ENCODE data around the gene DUSP1.

DUSP1 gene

DNA sequence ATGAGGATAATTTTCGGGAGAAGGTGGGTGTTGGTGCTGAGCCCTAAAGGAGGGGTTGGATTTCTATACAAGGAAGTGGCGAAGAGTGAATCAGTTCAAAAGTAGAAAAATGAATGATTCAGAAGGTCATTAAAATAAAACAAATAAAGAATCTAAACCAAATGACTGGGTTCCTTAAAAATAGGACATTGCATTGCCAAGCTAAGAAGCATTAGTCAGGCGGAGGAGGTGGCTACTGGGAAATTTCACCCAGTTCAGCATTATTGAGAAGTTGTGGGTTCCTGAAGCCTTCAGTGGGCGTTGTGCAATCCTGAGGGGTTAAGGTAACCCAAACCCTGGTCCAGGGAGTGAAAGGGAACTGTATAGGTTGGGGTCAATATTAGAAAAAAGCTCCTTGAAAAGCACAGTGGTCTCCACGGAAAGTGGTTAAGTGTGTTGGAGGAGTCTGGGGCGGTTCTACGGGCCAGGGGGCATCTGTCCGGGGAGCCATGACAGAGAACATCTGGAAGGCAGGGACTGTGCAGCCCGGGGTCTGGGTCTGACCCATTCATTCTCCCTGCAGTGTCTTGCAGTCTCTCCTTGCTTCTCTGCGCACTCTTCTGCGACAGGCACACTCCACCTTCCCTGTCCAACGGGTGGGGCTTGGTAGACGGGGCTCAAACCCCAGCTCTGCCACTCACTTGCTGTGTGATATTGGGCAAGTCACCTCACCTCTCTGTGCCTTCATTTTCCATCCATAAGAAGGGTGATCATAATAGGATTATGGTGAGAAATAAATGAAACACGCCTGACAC is 27.6 kb upstream of the DUSP1 start:
- TF ChIP-seq, protein P1, sequence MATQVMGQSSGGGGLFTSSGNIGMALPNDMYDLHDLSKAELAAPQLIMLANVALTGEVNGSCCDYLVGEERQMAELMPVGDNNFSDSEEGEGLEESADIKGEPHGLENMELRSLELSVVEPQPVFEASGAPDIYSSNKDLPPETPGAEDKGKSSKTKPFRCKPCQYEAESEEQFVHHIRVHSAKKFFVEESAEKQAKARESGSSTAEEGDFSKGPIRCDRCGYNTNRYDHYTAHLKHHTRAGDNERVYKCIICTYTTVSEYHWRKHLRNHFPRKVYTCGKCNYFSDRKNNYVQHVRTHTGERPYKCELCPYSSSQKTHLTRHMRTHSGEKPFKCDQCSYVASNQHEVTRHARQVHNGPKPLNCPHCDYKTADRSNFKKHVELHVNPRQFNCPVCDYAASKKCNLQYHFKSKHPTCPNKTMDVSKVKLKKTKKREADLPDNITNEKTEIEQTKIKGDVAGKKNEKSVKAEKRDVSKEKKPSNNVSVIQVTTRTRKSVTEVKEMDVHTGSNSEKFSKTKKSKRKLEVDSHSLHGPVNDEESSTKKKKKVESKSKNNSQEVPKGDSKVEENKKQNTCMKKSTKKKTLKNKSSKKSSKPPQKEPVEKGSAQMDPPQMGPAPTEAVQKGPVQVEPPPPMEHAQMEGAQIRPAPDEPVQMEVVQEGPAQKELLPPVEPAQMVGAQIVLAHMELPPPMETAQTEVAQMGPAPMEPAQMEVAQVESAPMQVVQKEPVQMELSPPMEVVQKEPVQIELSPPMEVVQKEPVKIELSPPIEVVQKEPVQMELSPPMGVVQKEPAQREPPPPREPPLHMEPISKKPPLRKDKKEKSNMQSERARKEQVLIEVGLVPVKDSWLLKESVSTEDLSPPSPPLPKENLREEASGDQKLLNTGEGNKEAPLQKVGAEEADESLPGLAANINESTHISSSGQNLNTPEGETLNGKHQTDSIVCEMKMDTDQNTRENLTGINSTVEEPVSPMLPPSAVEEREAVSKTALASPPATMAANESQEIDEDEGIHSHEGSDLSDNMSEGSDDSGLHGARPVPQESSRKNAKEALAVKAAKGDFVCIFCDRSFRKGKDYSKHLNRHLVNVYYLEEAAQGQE (IDR thresholded peaks at IDR 0.05; ENCODE audit: insufficient read depth in 1 of 2, low read depth in 2 of 2, low read length in 2 of 2): no peak

DNA sequence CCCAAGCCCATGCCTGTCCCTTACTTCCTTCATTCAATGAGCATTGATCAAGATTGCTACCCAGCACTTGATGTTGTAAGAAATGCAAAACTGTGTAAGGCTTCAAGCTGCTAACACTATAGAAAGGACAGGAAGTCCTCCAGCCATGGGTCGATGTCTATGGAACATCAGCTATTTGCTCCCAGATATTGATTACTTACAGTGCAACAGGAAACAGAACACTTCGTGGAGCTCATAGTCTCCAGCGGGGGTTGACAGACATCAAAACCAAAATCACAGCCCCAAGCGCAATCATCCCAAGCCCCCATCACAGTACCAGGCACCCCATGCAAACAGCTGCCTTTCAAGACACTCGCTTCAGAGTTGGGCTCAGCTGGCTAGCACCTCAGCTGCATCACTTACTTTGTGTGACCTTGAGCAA is 26.8 kb upstream of the DUSP1 start:
- TF ChIP-seq TAF1 (IDR thresholded peaks at IDR 0.05; ENCODE audit: borderline replicate concordance, insufficient read depth, low read length) (no peak), SIN3A (IDR thresholded peaks at IDR 0.05; ENCODE audit: borderline replicate concordance, insufficient read depth, low read length) (no peak), POLR2AphosphoS5 (IDR thresholded peaks at IDR 0.05; ENCODE audit: low read depth, low read length) (no peak), FOXP2 (optimal IDR thresholded peaks at IDR 0.05; ENCODE audit: borderline replicate concordance, extremely low read depth, extremely low read length, insufficient read depth) (no peak)
- TF ChIP-seq, protein P1 (IDR thresholded peaks at IDR 0.05; ENCODE audit: insufficient read depth in 1 of 2, low read depth in 2 of 2, low read length in 2 of 2): no peak

DNA sequence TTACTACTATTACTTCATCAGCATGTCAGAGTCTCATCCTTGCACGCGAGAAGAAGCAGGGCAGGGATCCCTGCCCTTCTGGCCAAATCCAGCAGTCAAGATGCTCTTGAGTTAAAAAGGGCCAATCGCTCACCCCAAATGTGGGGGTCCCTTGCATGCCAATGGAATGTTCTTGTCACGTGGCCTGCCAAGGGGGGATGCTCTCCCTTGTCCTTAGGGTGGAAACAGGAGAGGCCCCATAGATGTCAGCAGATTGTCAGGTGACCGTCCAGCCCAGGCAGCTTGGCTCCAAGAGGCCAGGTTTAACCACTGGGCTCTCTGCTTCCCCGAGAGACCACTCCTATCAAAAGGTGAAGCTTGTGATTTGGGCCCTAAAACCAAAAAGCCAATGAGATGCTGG is 25.3 kb upstream of the DUSP1 start:
- TF ChIP-seq FOXP2 (optimal IDR thresholded peaks at IDR 0.05; ENCODE audit: borderline replicate concordance, extremely low read depth, extremely low read length, insufficient read depth): no peak

DNA sequence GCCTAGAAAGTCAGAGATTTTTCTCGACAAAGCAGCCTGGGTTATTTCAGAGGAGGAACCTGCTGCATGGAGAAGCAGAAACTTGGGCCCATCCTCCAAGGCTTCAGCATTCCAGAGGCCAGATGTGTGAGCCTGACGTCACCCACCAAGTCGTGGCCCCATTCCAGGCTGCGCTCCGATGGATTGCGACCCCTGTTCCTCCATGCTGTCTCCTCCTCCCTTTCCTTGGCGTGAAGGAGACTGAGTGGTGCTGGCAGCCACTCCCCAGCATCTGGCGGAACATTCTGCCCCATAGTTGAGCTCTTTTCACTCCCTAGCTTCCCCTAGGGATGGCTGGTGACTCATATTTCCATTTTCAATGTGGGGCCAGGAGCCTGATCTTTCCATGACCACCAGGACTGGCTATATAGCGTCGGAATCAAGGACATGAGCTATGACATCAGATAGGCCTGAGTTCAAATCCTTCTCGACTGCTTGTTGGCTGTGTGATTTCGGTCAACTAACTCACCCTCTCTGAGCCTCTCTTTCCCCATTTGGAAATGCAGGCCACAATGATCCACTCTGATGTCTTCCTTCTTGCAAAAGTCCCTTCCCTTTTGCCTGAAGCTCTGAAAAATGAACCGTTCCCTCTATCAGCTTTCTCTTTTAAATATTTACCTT is 24.5 kb upstream of the DUSP1 start:
- TF ChIP-seq TAF1 (IDR thresholded peaks at IDR 0.05; ENCODE audit: borderline replicate concordance, insufficient read depth, low read length) (no peak), POLR2AphosphoS5 (IDR thresholded peaks at IDR 0.05; ENCODE audit: low read depth, low read length) (no peak), FOXP2 (optimal IDR thresholded peaks at IDR 0.05; ENCODE audit: borderline replicate concordance, extremely low read depth, extremely low read length, insufficient read depth) (peak; percentile 43), SIN3A (IDR thresholded peaks at IDR 0.05; ENCODE audit: borderline replicate concordance, insufficient read depth, low read length) (0 out of 2 replicates have a peak, but pooled peaks have one; percentile 41)
- TF ChIP-seq, protein P1 (IDR thresholded peaks at IDR 0.05; ENCODE audit: insufficient read depth in 1 of 2, low read depth in 2 of 2, low read length in 2 of 2): peak in 1 of 2 experiments; percentile 19; a peak in 1 of 4 replicates

DNA sequence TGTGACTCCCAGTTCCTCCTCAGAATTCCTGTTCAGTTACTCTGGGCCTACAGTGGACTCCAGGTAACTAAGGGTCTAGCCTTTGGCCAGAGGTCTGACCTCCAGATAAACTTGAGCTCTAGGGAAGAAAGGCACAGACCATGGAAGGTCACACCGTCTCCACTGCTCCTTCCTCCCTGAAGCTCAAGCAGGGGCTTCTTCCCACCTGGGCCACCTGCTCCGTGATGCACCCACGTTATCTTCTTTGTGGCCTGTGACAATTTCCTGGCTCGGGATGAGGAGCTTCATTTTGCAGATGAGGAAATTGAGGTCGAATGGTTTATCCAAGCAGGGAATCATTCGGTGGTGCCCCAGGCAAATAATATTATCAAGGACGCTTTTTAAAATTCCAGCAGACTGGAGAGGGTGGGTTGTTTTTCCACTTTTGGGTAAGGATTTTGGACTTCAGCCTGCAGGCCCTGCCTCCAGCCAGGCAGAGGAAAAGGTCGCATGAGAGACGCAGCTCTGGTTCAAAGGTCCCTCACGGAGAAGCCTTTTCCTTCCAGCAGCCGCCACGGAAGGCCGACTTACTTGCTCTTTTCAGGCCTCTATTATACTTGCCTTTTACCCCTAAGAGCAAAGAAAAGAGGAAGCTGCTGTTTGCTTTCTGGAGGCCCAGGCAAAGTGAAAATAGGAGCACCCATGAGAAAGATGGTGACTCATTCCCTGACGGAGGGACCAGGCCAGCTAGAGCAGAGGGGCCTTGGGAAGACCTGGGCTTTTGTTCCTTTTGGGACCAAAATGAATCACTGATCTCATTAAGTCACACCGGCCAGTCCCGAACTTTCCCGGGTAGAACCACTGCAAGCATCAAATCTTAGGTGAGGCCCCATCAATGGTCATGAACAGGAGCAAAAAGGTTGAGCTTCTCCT is 22.8 kb upstream of the DUSP1 start:
- TF ChIP-seq, protein P1 (IDR thresholded peaks at IDR 0.05; ENCODE audit: insufficient read depth in 1 of 2, low read depth in 2 of 2, low read length in 2 of 2): no peak
- no peak for TF ChIP-seq POLR2AphosphoS5 (IDR thresholded peaks at IDR 0.05; ENCODE audit: low read depth, low read length)
- TF ChIP-seq TAF1 (IDR thresholded peaks at IDR 0.05; ENCODE audit: borderline replicate concordance, insufficient read depth, low read length): no peak
- no peak for TF ChIP-seq SIN3A (IDR thresholded peaks at IDR 0.05; ENCODE audit: borderline replicate concordance, insufficient read depth, low read length)
- no peak for TF ChIP-seq FOXP2 (optimal IDR thresholded peaks at IDR 0.05; ENCODE audit: borderline replicate concordance, extremely low read depth, extremely low read length, insufficient read depth)

Measured in PFSK-1 (cell line).